GM12875 (cell line): ENCODE data around the gene RNF112.

ENCODE experiments used
- H3K4me3 ChIP-seq: one replicate; pipeline ENCODE4 v1.5.1; 2011; ENCODE audit warnings: low read depth, low read length, control low read depth
- TF ChIP-seq, protein P1 (sequence below): IDR thresholded peaks from 2 replicates; pipeline ENCODE4 v1.5.1; 2011; ENCODE audit warnings: low read depth, mild to moderate bottlenecking, control low read depth, inconsistent platforms, low read length, moderate library complexity, borderline replicate concordance; ENCODE audit not compliant: insufficient read depth

The RNF112 gene

DNA sequence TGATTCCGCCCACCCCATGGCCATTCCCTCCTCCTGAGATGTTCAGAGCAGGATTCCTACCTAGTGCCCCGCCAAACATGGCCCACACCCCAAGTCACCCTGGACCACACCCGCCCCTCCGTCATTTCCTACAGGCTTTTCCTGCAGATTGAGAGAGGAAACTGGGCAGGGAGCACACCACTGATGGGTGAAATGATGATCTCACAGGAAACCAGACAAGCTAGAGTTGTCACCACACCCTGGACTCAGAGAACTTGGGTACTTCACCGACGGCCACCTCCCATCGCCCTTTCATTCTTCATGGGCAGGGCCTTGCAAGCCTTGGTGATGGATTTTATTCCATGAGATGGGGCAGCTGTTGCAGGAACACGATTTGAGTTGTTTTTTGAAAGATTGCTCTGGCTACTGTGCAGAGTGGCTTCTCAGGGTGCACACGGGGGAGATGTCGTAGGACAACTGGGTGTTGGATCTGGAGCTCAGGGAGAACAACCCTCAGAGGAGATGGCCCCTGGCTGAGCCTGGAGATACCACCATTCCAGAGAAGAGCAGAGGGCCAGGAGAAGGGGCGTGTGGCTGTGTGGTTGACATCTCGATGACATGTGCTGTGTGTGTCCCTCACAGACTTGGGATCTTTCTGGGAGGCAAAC is 41.1 kb upstream of the RNF112 start:
- H3K4me3 ChIP-seq = no peak overlapping the region
- TF ChIP-seq, protein P1, sequence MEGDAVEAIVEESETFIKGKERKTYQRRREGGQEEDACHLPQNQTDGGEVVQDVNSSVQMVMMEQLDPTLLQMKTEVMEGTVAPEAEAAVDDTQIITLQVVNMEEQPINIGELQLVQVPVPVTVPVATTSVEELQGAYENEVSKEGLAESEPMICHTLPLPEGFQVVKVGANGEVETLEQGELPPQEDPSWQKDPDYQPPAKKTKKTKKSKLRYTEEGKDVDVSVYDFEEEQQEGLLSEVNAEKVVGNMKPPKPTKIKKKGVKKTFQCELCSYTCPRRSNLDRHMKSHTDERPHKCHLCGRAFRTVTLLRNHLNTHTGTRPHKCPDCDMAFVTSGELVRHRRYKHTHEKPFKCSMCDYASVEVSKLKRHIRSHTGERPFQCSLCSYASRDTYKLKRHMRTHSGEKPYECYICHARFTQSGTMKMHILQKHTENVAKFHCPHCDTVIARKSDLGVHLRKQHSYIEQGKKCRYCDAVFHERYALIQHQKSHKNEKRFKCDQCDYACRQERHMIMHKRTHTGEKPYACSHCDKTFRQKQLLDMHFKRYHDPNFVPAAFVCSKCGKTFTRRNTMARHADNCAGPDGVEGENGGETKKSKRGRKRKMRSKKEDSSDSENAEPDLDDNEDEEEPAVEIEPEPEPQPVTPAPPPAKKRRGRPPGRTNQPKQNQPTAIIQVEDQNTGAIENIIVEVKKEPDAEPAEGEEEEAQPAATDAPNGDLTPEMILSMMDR = no peak

DNA sequence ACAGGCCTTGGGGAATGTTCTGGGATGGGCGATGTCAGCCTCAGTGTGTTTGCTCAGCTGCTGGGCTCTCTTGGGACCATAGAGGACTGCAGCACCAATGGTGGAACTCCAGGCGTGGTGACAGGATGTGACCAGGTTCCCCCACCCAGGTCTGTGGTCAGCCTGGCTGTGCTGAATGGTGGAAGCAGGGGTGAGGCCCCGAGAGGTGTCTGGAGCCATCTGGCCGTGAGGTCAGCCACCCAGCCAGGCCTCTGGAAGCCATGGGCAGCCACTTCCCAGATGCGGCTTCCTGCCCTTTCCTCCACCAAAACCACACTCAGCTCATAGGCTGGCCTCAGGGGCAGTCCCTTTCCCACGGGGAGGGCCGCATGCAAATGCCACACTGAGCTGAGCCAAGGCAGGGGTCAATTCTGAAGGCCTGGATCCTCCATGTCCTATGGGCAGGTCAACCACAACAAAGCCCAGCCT is 40.5 kb upstream of the RNF112 start:
- H3K4me3 ChIP-seq = no peak overlapping the region
- TF ChIP-seq, protein P1 = no peak

DNA sequence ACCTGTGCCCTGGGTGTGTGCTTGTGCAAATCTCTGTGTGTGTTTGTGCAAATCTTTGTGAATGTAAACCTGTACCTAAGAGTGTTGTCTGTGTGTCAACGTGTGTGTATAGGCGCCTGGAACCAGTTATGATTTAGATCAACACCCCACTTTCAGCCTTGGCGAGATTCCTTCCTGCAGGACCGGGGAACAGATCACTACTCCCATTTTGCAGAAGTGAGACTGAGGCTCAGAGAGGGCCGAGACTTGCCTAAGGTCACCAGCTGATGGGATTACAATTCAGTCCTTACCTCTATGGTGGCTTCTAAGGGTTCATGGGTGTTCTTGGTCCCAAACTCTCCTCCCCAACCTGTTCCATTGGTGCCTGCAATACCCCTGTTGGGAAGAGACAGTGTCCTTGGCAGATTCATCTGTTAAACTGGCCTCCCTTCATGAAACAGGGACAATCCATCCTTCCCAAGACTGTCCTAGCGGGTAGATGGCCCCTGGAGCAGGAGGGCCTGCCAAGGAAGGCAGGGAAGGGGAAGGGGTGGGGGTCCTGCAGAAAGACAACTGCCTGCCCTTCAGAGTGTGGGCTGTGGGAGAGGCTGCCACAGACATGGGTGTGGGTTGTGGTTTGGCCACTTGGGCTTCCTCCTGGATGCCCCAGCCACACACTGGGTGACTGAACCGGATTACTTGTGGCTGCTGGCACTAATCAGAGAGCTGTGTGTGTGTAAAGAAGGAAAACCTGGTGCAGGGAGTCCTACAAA is 39.6 kb upstream of the RNF112 start:
- TF ChIP-seq, protein P1 = no peak
- H3K4me3 ChIP-seq = no peak overlapping the region

DNA sequence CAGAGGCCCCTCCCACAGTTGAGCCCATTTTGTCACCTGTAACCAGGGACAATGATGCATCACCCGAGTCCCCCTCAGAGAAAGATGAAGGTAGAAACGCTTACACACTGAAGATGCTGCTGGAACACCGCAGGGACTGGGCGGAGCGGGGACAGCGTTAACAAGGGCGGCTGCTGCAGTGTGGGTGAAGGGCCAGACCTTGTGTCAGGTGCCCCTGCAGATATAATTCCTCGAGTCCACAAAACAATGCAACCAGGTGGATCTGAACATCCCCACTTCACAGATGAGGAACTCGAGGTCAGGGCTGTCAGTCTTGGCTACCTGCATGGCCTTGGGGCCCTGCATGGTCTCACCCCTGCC is 39.0 kb upstream of the RNF112 start:
- TF ChIP-seq, protein P1 = no peak
- no peak overlapping the region for H3K4me3 ChIP-seq

DNA sequence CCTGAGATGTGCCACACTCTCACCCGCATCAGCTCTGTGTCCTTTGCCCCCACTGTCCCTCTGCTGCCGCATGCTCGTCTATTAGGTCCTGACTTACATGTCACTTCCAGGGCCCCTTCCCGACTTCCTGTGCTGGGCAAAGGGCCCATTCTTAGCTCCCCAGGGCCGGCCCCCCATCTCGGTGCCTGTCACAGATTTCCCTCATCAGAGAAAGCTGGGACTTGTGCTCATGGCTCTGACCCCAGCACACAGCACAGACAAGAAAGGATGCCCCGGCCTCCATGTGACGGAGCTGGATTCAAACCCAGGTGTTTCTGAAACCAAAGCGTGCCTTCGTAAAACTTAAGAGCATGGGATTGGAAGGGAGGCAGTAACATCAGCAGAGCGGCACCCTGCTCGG is 38.6 kb upstream of the RNF112 start:
- H3K4me3 ChIP-seq = no peak overlapping the region
- TF ChIP-seq, protein P1 = no peak

DNA sequence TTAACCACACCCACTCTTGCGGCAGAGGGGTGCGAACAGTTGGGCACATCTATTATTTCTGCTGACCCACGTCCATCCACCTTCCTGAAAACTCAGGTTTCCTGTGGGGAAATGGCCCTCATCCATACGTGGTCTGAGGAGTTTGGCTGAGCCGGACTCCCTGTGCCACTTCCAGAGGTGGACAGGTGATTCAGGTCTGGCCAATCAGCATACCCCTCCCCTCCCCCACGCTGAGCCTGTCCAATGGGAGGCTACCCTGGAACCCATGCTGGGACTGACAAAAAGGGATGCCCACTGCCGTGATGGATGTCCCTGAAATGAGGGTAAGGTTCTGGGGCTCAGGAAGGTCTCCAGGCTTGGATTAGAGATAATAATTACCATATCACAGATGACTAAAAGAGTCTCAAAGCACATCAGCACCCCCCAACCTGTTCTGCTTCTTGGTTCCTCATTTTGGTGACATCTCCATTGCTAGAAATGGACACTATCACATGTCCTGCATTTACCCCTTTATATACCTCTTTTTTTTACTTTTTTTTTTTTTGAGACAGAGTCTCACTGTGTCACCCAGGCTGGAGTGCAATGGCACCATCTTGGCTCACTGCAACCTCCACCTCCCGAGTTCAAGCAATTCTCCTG is 38.0 kb upstream of the RNF112 start:
- TF ChIP-seq, protein P1 = no peak
- H3K4me3 ChIP-seq = no peak overlapping the region
